H1 (cell line): ENCODE data around the gene NUP62CL.

Experiments
- EGR1 ChIP-seq: IDR thresholded peaks from 2 replicates; pipeline ENCODE4 v1.6.1; 2011; ENCODE audit warnings: low read depth, low read length, borderline replicate concordance
- EZH2 ChIP-seq: fragments of 200-600 bp; sonication (generic); IDR thresholded peaks from 2 replicates; pipeline ENCODE4 v1.7.1; 2012; ENCODE audit warnings: low read depth, mild to moderate bottlenecking, moderate library complexity, low read length, inconsistent platforms; ENCODE audit not compliant: severe bottlenecking
- GTF2F1 ChIP-seq: IDR thresholded peaks from 2 replicates; pipeline ENCODE4 v1.6.1; 2012; ENCODE audit warnings: low read depth, low read length, improper control_type of control experiment, borderline replicate concordance
- JUN ChIP-seq: IDR thresholded peaks from 2 replicates; pipeline ENCODE4 v1.6.1; 2011; ENCODE audit warnings: low read depth, mild to moderate bottlenecking, improper control_type of control experiment, low read length
- POLR2A ChIP-seq, 2 experiments: IDR thresholded peaks; 1 replicate in 1 of 2; 2 replicates in 1 of 2; pipeline ENCODE4 v1.6.1; 2011; ENCODE audit warnings: low read depth in 2 of 2, low read length in 2 of 2, mild to moderate bottlenecking in 2 of 2; ENCODE audit errors: control extremely low read depth in 1 of 2
- SAP30 ChIP-seq: fragments of 300-600 bp; sonication (generic); IDR thresholded peaks from 2 replicates; pipeline ENCODE4 v1.7.1; 2012; ENCODE audit warnings: low read length, moderate library complexity, mild to moderate bottlenecking, inconsistent platforms; ENCODE audit not compliant: insufficient read depth, insufficient replicate concordance
- SIN3A ChIP-seq, 2 experiments: IDR thresholded peaks in 1 of 2; conservative IDR thresholded peaks in 1 of 2; 2 replicates each; pipeline ENCODE4 v1.6.1; 2011 to 2012; ENCODE audit warnings: low read length in 2 of 2, improper control_type of control experiment in 1 of 2, low read depth in 1 of 2, mild to moderate bottlenecking in 1 of 2
- SRF ChIP-seq: IDR thresholded peaks from 2 replicates; pipeline ENCODE4 v1.6.1; 2011; ENCODE audit warnings: mild to moderate bottlenecking, low read depth, low read length, moderate library complexity
- TF ChIP-seq, protein P1 (sequence below), 3 experiments: IDR thresholded peaks; 1 replicate in 2 of 3; 2 replicates in 1 of 3; pipeline versions ENCODE4 v1.5.1 to v1.6.1; 2011; ENCODE audit warnings: low read length in 3 of 3, mild to moderate bottlenecking in 3 of 3, inconsistent platforms in 2 of 3, low read depth in 1 of 3, moderate library complexity in 1 of 3; ENCODE audit not compliant: insufficient read depth in 1 of 3; ENCODE audit errors: control extremely low read depth in 1 of 3
- TF ChIP-seq, protein P2 (sequence below): IDR thresholded peaks from 2 replicates; pipeline ENCODE4 v1.6.1; 2011; ENCODE audit warnings: low read length, improper control_type of control experiment

DNA sequence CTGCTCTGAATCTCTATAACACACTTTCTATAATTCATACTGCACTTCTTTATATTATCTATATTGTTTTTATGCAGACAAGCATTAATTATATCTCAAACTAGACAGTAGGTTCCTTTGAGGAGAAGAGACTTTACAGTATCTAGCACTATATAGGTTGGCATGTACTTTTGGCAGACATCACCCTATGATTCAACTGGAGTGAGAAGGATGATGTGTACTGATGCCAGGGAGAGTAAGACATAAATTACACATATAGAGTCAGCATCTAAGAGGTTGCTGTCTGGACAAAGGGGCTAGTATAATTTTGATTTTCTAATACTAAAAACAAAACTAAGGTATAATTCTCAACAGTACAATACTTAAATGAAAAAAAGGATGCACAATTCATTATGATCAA lies 82.5 kb downstream of the NUP62CL start:
- TF ChIP-seq, protein P1, sequence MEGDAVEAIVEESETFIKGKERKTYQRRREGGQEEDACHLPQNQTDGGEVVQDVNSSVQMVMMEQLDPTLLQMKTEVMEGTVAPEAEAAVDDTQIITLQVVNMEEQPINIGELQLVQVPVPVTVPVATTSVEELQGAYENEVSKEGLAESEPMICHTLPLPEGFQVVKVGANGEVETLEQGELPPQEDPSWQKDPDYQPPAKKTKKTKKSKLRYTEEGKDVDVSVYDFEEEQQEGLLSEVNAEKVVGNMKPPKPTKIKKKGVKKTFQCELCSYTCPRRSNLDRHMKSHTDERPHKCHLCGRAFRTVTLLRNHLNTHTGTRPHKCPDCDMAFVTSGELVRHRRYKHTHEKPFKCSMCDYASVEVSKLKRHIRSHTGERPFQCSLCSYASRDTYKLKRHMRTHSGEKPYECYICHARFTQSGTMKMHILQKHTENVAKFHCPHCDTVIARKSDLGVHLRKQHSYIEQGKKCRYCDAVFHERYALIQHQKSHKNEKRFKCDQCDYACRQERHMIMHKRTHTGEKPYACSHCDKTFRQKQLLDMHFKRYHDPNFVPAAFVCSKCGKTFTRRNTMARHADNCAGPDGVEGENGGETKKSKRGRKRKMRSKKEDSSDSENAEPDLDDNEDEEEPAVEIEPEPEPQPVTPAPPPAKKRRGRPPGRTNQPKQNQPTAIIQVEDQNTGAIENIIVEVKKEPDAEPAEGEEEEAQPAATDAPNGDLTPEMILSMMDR (IDR thresholded peaks at IDR 0.05; ENCODE audit: control extremely low read depth in 1 of 3, insufficient read depth in 1 of 3, low read depth in 1 of 3, low read length in 3 of 3): no peak
- TF ChIP-seq POLR2A (IDR thresholded peaks at IDR 0.05; ENCODE audit: control extremely low read depth in 1 of 2, low read depth in 2 of 2, low read length in 2 of 2): no peak
- no peak for TF ChIP-seq EZH2
- no peak for TF ChIP-seq EGR1
- TF ChIP-seq SIN3A (conservative IDR thresholded peaks at IDR 0.05 in 1 of 2, IDR thresholded peaks at IDR 0.05 in 1 of 2; ENCODE audit: low read depth in 1 of 2, low read length in 2 of 2): no peak
- TF ChIP-seq SRF: no peak
- TF ChIP-seq JUN: no peak
- no peak for TF ChIP-seq SAP30
- TF ChIP-seq, protein P2, sequence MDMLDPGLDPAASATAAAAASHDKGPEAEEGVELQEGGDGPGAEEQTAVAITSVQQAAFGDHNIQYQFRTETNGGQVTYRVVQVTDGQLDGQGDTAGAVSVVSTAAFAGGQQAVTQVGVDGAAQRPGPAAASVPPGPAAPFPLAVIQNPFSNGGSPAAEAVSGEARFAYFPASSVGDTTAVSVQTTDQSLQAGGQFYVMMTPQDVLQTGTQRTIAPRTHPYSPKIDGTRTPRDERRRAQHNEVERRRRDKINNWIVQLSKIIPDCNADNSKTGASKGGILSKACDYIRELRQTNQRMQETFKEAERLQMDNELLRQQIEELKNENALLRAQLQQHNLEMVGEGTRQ: no peak
- no peak for TF ChIP-seq GTF2F1
